ENCODE results near the gene SEBOX.

Gene SEBOX

GRCh38 chr17:28392491-28392890, 27.5 kb upstream of the SEBOX start:
- no peak for DNase-seq

- DNase-seq = no peak
Observed at GRCh38 chr17:28391401-28391800, 26.4 kb upstream of the SEBOX start.

DNA sequence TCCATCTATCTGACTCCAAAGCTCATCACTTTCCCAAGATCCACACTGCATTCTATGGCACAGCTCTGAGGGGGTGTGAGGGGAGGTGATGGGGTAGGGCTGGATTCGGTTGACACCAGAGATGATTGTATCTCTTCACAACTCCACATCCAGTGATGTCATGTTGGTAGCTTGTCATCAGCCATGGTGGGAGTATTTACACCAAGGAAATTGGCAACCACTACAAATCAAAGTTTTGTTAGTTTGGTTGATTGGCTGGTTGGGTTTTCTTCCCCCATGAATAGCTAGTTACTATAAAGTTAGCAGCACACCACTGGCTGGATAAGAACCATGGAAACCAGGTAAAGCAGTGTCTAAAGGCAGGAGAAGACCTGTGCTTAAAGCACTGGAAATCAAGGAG, 26.0 kb upstream of the SEBOX start:
- DNase-seq = no peak

GRCh38 chr17:28390563-28390962, 25.6 kb upstream of the SEBOX start:
- no peak for DNase-seq

GRCh38 chr17:28390141-28390540, 25.1 kb upstream of the SEBOX start:
- no peak for DNase-seq

GRCh38 chr17:28388106-28388505, 23.1 kb upstream of the SEBOX start:
- no peak for DNase-seq

DNA sequence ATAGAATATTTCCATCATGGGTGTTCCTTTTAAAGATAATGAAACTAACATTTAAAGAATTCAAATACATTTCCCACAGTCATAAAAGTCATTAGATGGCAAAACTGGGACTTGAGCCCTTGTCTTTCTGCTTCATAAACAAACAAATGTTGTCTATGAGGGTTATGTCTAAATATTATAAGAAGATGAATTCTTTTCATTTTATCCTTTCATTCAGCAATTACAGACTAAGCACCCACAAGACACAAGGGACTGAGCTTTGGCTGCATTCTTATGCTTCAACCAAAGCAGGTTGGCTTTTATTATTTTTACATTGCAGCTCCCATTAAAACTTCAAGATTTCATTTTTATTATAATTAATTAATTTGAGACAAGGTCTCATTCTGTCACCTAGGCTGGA, 21.4 kb upstream of the SEBOX start:
- no peak for DNase-seq

DNA sequence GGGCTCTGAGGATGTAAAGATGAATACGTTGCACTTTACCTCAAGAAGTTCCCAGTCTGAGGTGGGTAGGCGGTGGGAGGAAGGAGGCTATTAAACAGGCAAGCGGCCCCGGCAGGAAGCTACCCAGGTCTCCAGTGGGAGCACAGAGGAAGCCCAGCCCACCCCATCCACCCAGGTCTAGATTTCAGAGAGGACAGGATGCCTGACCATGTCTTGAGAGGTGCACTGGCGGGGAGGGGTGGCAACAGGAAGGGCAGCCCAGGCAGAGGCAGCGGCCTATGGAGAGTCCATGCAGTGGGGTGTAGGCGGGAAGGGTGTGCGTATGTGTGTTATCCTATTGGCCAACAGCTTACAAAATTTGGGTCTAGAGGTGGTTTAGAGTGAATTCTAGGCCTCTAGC, 20.4 kb upstream of the SEBOX start:
- DNase-seq = no peak

- no peak for DNase-seq
Observed at GRCh38 chr17:28385037-28385400, 20.0 kb upstream of the SEBOX start.

- no peak for DNase-seq
Observed at GRCh38 chr17:28384281-28385036, 19.5 kb upstream of the SEBOX start.

DNA sequence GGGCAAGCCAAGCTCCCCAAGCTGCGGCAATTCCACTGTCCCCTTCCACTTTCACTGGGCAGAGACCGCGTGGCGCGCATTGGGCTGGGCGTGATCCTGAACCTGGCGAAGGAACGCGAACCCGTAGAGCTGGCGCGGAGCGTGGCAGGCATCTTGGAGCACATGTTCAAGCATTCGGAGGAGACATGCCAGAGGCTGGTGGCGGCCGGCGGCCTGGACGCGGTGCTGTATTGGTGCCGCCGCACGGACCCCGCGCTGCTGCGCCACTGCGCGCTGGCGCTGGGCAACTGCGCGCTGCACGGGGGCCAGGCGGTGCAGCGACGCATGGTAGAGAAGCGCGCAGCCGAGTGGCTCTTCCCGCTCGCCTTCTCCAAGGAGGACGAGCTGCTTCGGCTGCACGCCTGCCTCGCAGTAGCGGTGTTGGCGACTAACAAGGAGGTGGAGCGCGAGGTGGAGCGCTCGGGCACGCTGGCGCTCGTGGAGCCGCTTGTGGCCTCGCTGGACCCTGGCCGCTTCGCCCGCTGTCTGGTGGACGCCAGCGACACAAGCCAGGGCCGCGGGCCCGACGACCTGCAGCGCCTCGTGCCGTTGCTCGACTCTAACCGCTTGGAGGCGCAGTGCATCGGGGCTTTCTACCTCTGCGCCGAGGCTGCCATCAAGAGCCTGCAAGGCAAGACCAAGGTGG, 16.3 kb upstream of the SEBOX start:
- no peak for DNase-seq

DNA sequence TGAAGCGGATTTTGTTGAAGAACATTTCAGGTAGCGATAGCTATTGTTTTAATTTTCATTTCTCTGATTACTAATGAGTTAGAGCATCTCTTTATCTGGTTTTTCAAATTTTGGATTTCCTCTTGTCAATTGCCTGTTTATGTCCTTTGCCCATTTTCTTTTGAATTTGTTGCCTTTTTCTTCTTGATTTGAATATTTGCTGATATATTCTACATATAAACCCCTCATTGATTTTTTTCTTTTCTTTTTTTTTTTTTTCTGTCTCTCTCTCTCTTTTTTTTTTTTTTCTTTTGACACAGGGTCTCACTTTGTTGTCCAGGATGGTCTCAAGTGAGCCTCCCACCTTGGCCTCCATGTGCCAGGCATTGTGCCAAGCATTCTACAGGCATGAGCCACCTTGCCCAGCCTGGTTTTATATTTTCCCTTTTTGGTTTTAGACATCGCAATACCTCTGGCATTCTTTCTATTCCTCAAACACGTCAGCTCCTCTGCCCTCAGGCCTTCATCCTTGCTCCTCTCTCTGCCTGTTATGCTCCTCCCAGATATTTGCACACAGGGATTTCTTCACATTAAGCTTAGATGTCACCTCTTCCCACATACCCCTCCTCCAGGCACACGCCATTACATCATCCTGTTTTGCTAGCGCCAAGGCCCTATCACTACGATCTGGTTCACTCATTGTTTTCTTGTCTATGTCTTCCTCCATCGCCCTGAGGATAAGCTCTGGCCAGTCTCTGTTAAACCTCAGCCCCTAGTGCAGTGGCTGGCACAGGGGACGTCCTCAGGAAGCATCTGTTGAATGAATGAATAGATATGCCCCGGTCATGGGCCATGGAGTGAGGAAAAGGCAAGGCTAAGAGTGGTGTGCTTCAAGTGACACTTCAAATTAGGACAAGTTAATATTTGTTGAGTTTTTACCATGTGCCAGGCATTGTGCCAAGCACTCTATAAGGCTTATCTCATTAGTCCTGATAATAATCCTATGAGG, 15.1 kb upstream of the SEBOX start:
- peak; percentile 17 for DNase-seq

DNA sequence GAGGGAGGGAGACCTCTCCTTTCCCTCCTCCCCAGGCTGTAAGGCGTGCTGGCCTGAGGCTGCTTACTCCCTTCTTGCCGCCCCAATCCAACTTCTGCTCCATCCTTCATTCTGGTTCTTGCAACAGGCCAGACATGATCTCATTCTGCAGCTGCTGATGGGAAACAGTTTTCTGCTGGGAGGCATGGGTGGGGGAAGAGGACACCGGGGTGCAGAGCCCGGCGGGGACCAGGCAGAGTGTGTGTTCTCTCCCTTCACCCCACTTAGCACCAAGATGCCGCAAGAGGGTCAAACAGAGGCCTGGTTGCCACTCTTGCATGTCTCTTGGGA, 7.9 kb upstream of the SEBOX start:
- no peak for DNase-seq

DNA sequence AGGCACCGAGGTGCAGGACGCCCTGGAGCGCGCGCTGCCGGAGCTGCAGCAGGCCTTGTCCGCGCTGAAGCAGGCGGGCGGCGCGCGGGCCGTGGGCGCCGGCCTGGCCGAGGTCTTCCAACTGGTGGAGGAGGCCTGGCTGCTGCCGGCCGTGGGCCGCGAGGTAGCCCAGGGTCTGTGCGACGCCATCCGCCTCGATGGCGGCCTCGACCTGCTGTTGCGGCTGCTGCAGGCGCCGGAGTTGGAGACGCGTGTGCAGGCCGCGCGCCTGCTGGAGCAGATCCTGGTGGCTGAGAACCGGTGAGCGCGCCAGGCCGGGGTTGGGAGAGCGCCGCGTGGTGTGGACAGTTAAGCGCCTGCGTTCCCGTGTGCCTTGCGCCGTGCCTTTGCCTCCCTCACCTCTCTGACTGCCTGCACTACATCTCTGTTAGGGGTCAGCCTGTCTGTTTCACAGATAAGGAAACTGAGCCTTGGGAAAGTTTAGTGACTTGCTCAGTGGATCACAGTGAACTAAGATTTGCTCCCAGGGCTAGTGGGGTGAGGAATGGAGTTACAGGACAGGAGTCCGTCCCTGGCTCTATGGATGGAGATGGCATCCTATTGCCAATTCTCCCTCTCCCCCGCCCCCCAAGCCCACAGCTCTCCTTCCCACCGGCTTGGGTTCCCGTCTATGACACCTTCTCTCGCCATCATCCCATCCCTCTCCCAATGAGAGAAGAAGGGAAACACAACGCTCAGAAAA, 7.4 kb upstream of the SEBOX start:
- DNase-seq = peak; percentile 24

GRCh38 chr17:28371245-28372202, 6.5 kb upstream of the SEBOX start, which contains the start of gene SARM1:
SARM1 (plus strand) TSS chr17:28371694; CDS start chr17:28372033, 339 bp downstream.
- DNase-seq = peak; percentile 93

GRCh38 chr17:28370744-28371103, 5.7 kb upstream of the SEBOX start:
- DNase-seq = no peak

- peak; percentile 12 for DNase-seq
Observed at GRCh38 chr17:28370035-28370743, 5.2 kb upstream of the SEBOX start, which contains the start of gene VTN. VTN (minus strand) TSS chr17:28370307; CDS start chr17:28370203, 104 bp downstream.

DNA sequence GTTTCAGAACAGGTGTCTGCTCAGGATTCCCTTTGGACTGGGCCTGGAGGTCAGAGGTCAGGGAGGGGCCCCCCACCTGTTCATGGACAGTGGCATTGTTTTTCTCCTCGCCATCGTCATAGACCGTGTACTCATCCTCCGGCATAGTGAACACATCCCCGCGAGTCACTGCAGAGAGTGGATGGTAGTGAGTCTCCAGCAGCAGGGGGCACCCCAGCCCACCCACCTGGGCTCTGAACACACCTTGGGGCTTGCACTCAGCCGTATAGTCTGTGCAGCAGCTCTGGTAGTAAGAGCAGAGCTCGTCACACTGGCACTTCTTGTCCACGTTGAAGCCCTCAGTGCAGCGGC, 4.7 kb upstream of the SEBOX start:
- no peak for DNase-seq

GRCh38 chr17:28368915-28369683, 4.1 kb upstream of the SEBOX start:
- DNase-seq = no peak

DNA sequence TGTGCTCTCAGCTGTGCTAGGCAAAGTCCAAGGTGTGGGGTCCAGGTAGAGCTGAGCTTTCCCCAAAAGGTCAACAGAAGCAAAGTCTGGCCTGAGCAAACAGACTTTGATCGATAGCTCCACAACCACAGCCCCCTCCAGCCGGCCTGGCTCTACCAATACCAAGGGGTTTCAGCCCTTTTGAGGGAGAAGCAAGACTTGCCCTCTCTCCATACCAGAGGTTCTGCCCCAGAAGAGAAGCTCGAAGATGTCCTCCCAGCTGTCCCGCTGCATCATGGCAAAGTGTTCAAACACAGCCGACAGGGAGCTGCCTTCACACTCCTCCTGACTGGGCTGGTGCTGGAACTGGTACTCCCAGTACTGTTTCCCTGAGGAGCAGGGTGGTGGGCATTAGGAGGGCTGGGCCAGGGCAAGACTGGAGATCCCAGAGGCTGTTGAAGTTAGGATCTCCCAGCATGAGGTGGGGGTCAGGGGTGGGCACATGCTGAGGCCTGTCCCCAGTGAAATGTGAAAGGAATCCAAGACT, 3.4 kb upstream of the SEBOX start:
- DNase-seq = no peak

All from fibroblast of skin of abdomen (primary cell).